Activated CD4-positive, CD25-positive, alpha-beta regulatory T cell treated with anti-CD3 and anti-CD28 coated beads, Interleukin-2, amount 50 U/mL, for 16 hours (primary cell): ENCODE data around the gene LRFN4.
A peak's percentile ranks its signal among the peaks of the same experiment; 100 is the strongest.

Experiments
- DNase-seq: peaks from one replicate; pipeline ENCODE4 v3.0.0-alpha.2; 2020; ENCODE audit warnings: low read depth, low spot score

Gene LRFN4

GRCh38 chr11:66870616-66871520, 14.0 kb downstream of the LRFN4 start:
- no peak for DNase-seq

DNA sequence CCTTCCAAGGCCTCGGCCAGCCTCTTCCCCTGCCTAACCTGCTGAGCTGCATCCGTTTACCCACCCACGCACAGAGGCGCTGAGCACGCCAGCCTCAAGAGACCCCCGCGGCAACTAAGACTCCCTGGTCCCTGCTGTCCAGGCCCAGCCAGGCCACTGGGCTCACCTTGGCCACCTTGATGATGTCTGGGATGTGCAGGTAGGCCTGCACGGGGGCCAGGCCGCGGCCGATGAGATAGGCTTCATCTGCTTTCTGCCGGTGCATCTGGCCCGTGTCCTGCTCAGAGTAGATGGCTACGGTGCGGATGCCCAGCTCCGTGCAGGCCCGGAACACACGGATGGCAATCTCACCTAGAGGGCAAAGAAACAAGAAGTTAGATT, 14.6 kb downstream of the LRFN4 start:
- DNase-seq: no peak

GRCh38 chr11:66874232-66874631, 17.4 kb downstream of the LRFN4 start:
- DNase-seq: no peak

GRCh38 chr11:66875378-66875777, 18.5 kb downstream of the LRFN4 start:
- DNase-seq: no peak

GRCh38 chr11:66877588-66878385, 20.9 kb downstream of the LRFN4 start:
- no peak for DNase-seq

GRCh38 chr11:66878474-66878873, 21.6 kb downstream of the LRFN4 start:
- no peak for DNase-seq

GRCh38 chr11:66879000-66879399, 22.1 kb downstream of the LRFN4 start:
- DNase-seq: no peak

GRCh38 chr11:66879583-66879982, 22.7 kb downstream of the LRFN4 start:
- DNase-seq: no peak

GRCh38 chr11:66879999-66880398, 23.1 kb downstream of the LRFN4 start:
- no peak for DNase-seq

GRCh38 chr11:66880496-66881450, 23.9 kb downstream of the LRFN4 start:
- DNase-seq: no peak

- DNase-seq: no peak
Measured at GRCh38 chr11:66881451-66881835, 24.6 kb downstream of the LRFN4 start.

DNA sequence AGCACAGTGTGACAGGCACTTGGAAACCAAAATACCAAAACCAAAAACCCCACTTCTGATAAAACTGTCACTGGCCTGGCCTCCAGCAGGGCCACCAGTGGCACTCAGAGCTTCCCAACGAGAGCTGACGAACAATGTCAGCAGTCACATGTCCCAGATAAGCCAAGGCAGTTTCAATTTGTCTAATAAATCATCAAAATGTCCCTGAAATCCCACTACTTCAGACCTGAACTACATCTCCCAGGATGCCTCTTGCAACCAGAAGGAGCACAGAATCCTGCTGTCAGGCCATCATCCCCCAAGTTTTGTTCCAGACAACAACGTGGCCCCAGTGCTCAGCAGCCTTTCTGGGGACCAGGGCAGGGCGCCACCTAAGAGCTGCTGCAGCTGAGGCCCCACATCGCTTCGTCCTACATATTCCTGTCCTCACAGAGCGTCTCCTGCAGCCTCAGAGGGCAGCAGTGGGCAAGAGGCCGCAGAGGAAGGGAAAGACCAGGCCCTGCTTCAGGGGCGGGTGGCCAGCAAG, 25.1 kb downstream of the LRFN4 start:
- DNase-seq: no peak

- DNase-seq: no peak
Measured at GRCh38 chr11:66882561-66883015, 25.7 kb downstream of the LRFN4 start.

- DNase-seq: peak; percentile 28
Measured at GRCh38 chr11:66883016-66883965, 26.4 kb downstream of the LRFN4 start.

DNA sequence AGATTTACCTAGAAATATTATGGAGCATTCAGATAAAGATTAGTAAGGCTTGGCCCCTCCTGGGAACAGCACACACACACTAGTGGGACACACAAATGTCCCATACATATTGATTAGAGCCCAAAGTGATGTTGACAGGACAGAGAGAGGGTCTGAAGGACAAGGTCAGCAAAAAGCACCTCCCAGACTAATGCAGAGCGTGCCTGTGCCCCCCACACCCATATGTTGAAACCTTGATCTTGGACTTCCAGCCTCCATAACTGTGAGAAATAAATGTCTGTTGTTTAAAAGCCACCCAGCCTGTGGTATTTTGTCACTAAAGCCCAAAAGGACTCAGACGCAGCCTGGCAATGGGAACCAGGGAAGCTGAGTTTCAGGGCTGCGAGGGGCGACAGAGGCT, 27.6 kb downstream of the LRFN4 start:
- no peak for DNase-seq

- DNase-seq: no peak
Measured at GRCh38 chr11:66885469-66885868, 28.6 kb downstream of the LRFN4 start.

DNA sequence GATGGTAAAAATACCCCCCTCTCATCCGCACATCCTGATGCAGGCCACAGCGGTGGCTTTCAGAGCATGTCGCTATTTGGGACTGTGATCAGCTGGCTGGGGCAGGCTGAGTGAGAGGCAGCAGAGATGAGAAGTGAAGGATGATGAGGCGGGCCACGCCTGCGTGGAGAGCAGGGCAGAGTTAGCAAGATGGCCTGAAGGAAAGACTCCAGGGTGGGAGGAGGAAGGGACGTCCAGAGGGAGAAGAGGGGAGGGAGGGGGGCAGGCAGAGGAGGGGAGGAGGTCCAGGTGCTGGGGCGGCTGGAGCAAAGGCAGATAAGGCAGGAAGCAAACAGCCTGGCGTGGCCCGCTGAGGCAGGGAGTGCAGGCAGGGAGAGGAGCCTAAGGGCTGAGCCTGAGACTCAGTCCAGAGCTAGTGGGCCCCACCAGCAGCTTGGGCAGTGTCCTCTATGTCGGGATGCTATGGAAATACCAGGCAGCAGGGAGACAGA, 29.1 kb downstream of the LRFN4 start:
- DNase-seq: no peak

- no peak for DNase-seq
Measured at GRCh38 chr11:66886671-66887221, 29.9 kb downstream of the LRFN4 start.

DNA sequence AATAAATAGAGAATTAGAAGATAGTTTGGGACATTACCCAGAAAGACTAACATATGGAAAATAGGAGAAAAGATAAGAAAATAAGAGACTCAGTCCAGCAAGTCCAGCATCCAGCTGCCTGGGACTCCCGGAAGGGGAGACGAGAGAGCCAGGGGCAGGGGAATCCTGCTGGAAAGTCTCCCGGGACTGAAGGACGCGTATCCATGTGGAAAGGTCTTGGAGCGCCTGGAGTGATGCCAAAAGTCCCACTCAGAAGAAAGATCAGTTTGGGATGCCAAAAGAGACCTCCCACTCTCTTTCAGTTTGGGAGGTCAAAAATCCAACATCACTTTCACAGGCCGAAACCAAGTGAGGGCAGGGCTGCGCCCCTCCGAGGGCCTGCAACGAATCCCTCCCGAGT, 30.7 kb downstream of the LRFN4 start:
- DNase-seq: no peak

DNA sequence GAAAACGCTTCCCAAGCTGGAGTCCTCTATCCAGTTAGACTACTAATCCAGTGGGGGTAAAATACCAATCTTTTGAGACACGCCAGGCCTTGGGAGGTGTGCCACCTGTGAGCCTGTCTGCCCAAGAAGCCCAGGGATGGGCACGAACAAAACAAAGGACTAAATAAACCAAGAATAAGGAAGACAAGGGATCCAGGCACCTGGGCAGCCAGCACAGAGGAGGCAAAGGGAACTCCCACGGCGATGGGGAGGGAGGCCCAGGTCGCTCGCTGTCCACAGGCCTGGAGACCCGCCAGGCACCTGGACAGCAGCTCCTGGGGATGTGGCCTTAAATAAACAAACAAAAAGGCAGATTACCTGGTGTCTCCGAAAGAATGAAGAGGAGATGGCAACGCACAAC, 31.4 kb downstream of the LRFN4 start:
- no peak for DNase-seq
